Panc1 (cell line): Measurements from ENCODE around the gene CCDC40. TPM values are rescaled to one million over a fixed set of nuclear protein-coding genes. Genes with fewer than 3 reads are reported as not detected.

Experiments
- ATAC-seq: fragments of 200-7000 bp; cut with Tn5 transposase; 2 replicates; pipeline ENCODE4 v1.9.1; 2020; ENCODE audit warnings: mild to moderate bottlenecking, moderate library complexity
- BruUV-seq: library from RNA; stranded (reverse); fragments of 400-500 nt; replicated peaks from 2 replicates; lab custom pipeline; 2021; lab: Mats Ljungman, UMichigan
- CTCF ChIA-PET: fragments of 300-600 bp; sonication (Branson Sonifier 250); formaldehyde crosslinking; loops from one replicate; lab custom pipeline; 2022; ENCODE audit warnings: antibody characterized with exemption; lab: Charles Lee
- POLR2A ChIA-PET: fragments of 300-600 bp; sonication (Branson Sonifier 250); formaldehyde crosslinking; loops from one replicate; lab custom pipeline; 2022; ENCODE audit warnings: antibody characterized with exemption; lab: Charles Lee
- DNase-seq: peaks from one replicate; pipeline ENCODE4 v3.0.0-alpha.2; 2010; ENCODE audit warnings: low read depth, low spot score
- H3K27ac ChIP-seq: 2 replicates; pipeline ENCODE4 v1.5.1; 2011; ENCODE audit warnings: mild to moderate bottlenecking, low read length, inconsistent platforms
- H3K27me3 ChIP-seq: fragments of 200-500 bp; sonication (Bioruptor generic); 2 replicates; pipeline ENCODE4 v1.6.0; 2014; ENCODE audit warnings: low read length, inconsistent platforms; ENCODE audit not compliant: control insufficient read depth, insufficient read depth
- H3K36me3 ChIP-seq: fragments of 200-500 bp; sonication (Bioruptor generic); 2 replicates; pipeline ENCODE4 v1.5.1; 2014; ENCODE audit warnings: inconsistent platforms, mild to moderate bottlenecking, low read length, moderate library complexity; ENCODE audit not compliant: control insufficient read depth, insufficient read depth
- H3K4me1 ChIP-seq: 2 replicates; pipeline ENCODE4 v1.5.1; 2011; ENCODE audit warnings: inconsistent platforms, mild to moderate bottlenecking, low read length, moderate library complexity; ENCODE audit not compliant: control insufficient read depth, insufficient read depth
- H3K4me3 ChIP-seq, 2 experiments: 2 replicates each; pipeline ENCODE4 v1.5.1; 2011 to 2012; ENCODE audit warnings: low read depth in 2 of 2, low read length in 2 of 2, mild to moderate bottlenecking in 2 of 2, inconsistent platforms in 1 of 2, moderate library complexity in 1 of 2
- H3K9me3 ChIP-seq: fragments of 200-500 bp; sonication (Bioruptor generic); 2 replicates; pipeline ENCODE4 v1.5.1; 2014; ENCODE audit warnings: low read depth, mild to moderate bottlenecking, inconsistent platforms, low read length, moderate library complexity; ENCODE audit not compliant: control insufficient read depth, insufficient read depth
- POLR2AphosphoS5 ChIP-seq: IDR thresholded peaks from 2 replicates; pipeline ENCODE4 v1.6.1; 2012; ENCODE audit warnings: mild to moderate bottlenecking, low read depth, low read length, moderate library complexity
- SIN3A ChIP-seq: IDR thresholded peaks from 2 replicates; pipeline ENCODE4 v1.6.1; 2012; ENCODE audit warnings: low read depth, mild to moderate bottlenecking, low read length, moderate library complexity, borderline replicate concordance; ENCODE audit not compliant: insufficient read depth
- TCF7L2 ChIP-seq: IDR thresholded peaks from 2 replicates; pipeline ENCODE4 v1.6.1; 2011; ENCODE audit warnings: mild to moderate bottlenecking, low read depth, low read length, inconsistent platforms
- in situ Hi-C: cut with HindIII; loops from 2 replicates; pipeline ENCODE4 v1.10.0; 2016; ENCODE audit warnings: low sequenced_read_pairs, low pct_unique_long_range_greater_than_20kb
- intact Hi-C: fragments of 100-400 bp; cut with micrococcal nuclease; formaldehyde crosslinking; loops from one replicate; pipeline ENCODE4 v1.10.0; 2022; ENCODE audit not compliant: unreplicated experiment
- total RNA-seq: library from RNA; stranded (reverse); gene quantifications from one replicate; pipeline ENCODE4 v1.2.1, GENCODE V29; 2021; ENCODE audit not compliant: unreplicated experiment
- TF ChIP-seq, protein P1 (sequence below), 2 experiments: IDR thresholded peaks; 2 replicates each; pipeline ENCODE4 v1.6.1; 2011 to 2012; ENCODE audit warnings: low read depth in 2 of 2, control low read depth in 1 of 2, low read length in 1 of 2, mild to moderate bottlenecking in 1 of 2, moderate library complexity in 1 of 2; ENCODE audit not compliant: insufficient read depth in 1 of 2
- TF ChIP-seq, protein P2 (sequence below): fragments of 450-650 bp; IDR thresholded peaks from 2 replicates; pipeline ENCODE4 v1.5.1; 2017; ENCODE audit warnings: mild to moderate bottlenecking

The CCDC40 gene
- total RNA-seq, 1 experiment from 2014 or later: 18.0 TPM

DNA sequence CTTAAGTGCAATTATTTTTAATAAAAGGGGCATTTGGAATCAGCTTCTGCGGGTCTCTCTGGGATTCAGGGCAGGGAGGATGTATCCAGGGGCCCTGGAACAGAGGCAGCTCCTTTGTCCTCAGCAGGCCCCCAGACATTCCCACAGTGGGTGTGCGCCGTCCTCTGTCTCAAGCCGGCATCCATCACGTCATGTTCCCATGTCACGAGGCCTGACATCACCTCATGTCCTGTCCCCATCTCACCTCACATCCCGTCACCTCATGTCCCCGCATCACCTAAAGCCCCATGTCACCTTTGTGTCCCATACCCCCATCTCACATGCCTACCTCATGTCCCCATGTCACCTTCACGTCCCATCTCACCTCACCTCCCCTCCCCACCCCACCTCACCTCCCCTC is 83.4 kb downstream of the CCDC40 start:
- DNase-seq: no peak
- Histone ChIP-seq H3K36me3 (no peaks in the 10 kb centered on the region), H3K27me3 (no peaks in the 10 kb centered on the region), H3K27ac (no peak overlapping the region), H3K9me3 (no peaks in the 10 kb centered on the region), H3K4me3 (no peak overlapping the region), H3K4me1 (0 out of 2 replicates have a peak, but pooled peaks cover 3% of the 10 kb centered on the region)
- intact Hi-C loops: no loop called here
- in situ Hi-C loops: no loop called here
- no TSS peak for BruUV-seq
- CTCF ChIA-PET: no interaction called here
- TF ChIP-seq, protein P1, sequence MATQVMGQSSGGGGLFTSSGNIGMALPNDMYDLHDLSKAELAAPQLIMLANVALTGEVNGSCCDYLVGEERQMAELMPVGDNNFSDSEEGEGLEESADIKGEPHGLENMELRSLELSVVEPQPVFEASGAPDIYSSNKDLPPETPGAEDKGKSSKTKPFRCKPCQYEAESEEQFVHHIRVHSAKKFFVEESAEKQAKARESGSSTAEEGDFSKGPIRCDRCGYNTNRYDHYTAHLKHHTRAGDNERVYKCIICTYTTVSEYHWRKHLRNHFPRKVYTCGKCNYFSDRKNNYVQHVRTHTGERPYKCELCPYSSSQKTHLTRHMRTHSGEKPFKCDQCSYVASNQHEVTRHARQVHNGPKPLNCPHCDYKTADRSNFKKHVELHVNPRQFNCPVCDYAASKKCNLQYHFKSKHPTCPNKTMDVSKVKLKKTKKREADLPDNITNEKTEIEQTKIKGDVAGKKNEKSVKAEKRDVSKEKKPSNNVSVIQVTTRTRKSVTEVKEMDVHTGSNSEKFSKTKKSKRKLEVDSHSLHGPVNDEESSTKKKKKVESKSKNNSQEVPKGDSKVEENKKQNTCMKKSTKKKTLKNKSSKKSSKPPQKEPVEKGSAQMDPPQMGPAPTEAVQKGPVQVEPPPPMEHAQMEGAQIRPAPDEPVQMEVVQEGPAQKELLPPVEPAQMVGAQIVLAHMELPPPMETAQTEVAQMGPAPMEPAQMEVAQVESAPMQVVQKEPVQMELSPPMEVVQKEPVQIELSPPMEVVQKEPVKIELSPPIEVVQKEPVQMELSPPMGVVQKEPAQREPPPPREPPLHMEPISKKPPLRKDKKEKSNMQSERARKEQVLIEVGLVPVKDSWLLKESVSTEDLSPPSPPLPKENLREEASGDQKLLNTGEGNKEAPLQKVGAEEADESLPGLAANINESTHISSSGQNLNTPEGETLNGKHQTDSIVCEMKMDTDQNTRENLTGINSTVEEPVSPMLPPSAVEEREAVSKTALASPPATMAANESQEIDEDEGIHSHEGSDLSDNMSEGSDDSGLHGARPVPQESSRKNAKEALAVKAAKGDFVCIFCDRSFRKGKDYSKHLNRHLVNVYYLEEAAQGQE (IDR thresholded peaks at IDR 0.05; ENCODE audit: insufficient read depth in 1 of 2, low read depth in 2 of 2, low read length in 1 of 2): no peak
- TF ChIP-seq, protein P2, sequence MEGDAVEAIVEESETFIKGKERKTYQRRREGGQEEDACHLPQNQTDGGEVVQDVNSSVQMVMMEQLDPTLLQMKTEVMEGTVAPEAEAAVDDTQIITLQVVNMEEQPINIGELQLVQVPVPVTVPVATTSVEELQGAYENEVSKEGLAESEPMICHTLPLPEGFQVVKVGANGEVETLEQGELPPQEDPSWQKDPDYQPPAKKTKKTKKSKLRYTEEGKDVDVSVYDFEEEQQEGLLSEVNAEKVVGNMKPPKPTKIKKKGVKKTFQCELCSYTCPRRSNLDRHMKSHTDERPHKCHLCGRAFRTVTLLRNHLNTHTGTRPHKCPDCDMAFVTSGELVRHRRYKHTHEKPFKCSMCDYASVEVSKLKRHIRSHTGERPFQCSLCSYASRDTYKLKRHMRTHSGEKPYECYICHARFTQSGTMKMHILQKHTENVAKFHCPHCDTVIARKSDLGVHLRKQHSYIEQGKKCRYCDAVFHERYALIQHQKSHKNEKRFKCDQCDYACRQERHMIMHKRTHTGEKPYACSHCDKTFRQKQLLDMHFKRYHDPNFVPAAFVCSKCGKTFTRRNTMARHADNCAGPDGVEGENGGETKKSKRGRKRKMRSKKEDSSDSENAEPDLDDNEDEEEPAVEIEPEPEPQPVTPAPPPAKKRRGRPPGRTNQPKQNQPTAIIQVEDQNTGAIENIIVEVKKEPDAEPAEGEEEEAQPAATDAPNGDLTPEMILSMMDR: no peak
- TF ChIP-seq TCF7L2: no peak
- TF ChIP-seq POLR2AphosphoS5: no peak
- TF ChIP-seq SIN3A: no peak
- POLR2A ChIA-PET: no interaction called here
- ATAC-seq: no peak

DNA sequence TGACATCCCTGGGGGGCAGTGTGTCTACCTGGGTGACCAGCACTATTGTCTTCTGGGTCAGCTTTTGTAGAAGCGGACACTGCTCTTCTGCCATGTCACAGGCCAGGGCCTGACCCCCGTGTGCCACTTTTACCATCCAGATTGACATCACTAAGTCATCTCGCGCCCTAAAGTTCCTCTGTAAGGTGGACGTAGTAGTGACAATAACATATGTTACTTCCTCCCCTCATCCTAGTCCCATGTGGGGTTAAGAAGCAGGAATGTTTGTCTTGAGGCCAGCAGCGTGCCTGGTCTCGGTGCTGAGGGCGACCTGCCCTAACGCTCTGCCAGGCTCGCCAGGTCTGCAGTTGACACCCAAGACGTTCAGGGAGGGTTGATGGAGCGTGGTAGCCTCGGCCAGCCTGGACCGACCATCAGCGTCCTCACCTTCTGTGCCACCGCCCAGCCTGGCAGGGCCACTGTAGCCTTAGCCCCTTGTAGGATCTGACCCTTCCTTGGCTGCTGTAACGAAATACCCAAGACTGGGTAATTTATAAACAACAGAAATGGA is 85.7 kb downstream of the CCDC40 start:
- ChIA-PET POLR2A (no interaction called here), CTCF (no interaction called here)
- Histone ChIP-seq H3K4me1 (0 out of 2 replicates have a peak, but pooled peaks cover 3% of the 10 kb centered on the region), H3K27ac (no peak overlapping the region), H3K27me3 (no peaks in the 10 kb centered on the region), H3K36me3 (no peaks in the 10 kb centered on the region), H3K9me3 (no peaks in the 10 kb centered on the region), H3K4me3 (no peak overlapping the region)
- intact Hi-C loops: no loop called here
- in situ Hi-C loops: no loop called here
- TF ChIP-seq POLR2AphosphoS5: no peak
- TF ChIP-seq, protein P2: no peak
- TF ChIP-seq TCF7L2: no peak
- TF ChIP-seq, protein P1 (IDR thresholded peaks at IDR 0.05; ENCODE audit: insufficient read depth in 1 of 2, low read depth in 2 of 2, low read length in 1 of 2): no peak
- TF ChIP-seq SIN3A: no peak
- no TSS peak for BruUV-seq
- DNase-seq (no peak), ATAC-seq (no peak)
